A673 (cell line): Measurements from ENCODE around the gene TLR1. TPM values are rescaled to one million over a fixed set of nuclear protein-coding genes. Genes with fewer than 3 reads are reported as not detected.
A peak's percentile ranks its signal among the peaks of the same experiment; 100 is the strongest.

ENCODE experiments used
- Bru-seq: library from RNA; stranded (reverse); fragments of 400-500 nt; gene quantifications from one replicate; lab custom pipeline; 2021; lab: Mats Ljungman, UMichigan
- BruChase-seq, 2 experiments: library from RNA; stranded (reverse); fragments of 400-500 nt; gene quantifications; one replicate each; lab custom pipeline; 2021; lab: Mats Ljungman, UMichigan
- BruUV-seq: library from RNA; stranded (reverse); fragments of 400-500 nt; replicated peaks from 2 replicates; lab custom pipeline; 2021; lab: Mats Ljungman, UMichigan
- CTCF ChIA-PET: fragments of 300-600 bp; sonication (Branson Sonifier 250); formaldehyde crosslinking; loops from one replicate; lab custom pipeline; 2022; ENCODE audit warnings: antibody characterized with exemption; lab: Charles Lee
- POLR2A ChIA-PET: fragments of 300-600 bp; sonication (Branson Sonifier 250); formaldehyde crosslinking; loops from one replicate; lab custom pipeline; 2022; ENCODE audit warnings: antibody characterized with exemption; ENCODE audit not compliant: low non-redundant PET; lab: Charles Lee
- DNase-seq: peaks from one replicate; pipeline ENCODE4 v3.0.0-alpha.2; 2015; ENCODE audit warnings: low spot score
- H3K27ac ChIP-seq: fragments of 200-600 bp; sonication (generic); 2 replicates; pipeline ENCODE4 v1.5.1; 2016; ENCODE audit warnings: mixed run types, low read depth, mild to moderate bottlenecking, mixed read lengths, antibody characterized with exemption, low read length; ENCODE audit not compliant: poor library complexity, severe bottlenecking
- H3K27me3 ChIP-seq: fragments of 200-600 bp; sonication (generic); replicated peaks from 2 replicates; pipeline ENCODE4 v1.6.1; 2017; ENCODE audit warnings: mixed run types, low read depth, mild to moderate bottlenecking, mixed read lengths, antibody characterized with exemption, low read length; ENCODE audit not compliant: insufficient read depth, poor library complexity
- H3K36me3 ChIP-seq: fragments of 200-600 bp; sonication (generic); 2 replicates; pipeline ENCODE4 v1.6.1; 2016; ENCODE audit warnings: mixed run types, mild to moderate bottlenecking, mixed read lengths, antibody characterized with exemption, low read length; ENCODE audit not compliant: insufficient read depth, poor library complexity, severe bottlenecking
- H3K4me1 ChIP-seq: fragments of 200-600 bp; sonication (generic); 2 replicates; pipeline ENCODE4 v1.6.1; 2017; ENCODE audit warnings: mixed run types, mild to moderate bottlenecking, mixed read lengths, antibody characterized with exemption, low read length; ENCODE audit not compliant: insufficient read depth, poor library complexity, severe bottlenecking
- H3K4me3 ChIP-seq: fragments of 200-600 bp; sonication (generic); 2 replicates; pipeline ENCODE4 v1.5.1; 2016; ENCODE audit warnings: low read depth, mixed run types, mild to moderate bottlenecking, mixed read lengths, low read length; ENCODE audit not compliant: poor library complexity, severe bottlenecking
- H3K9me3 ChIP-seq: fragments of 200-600 bp; sonication (generic); 2 replicates; pipeline ENCODE4 v1.6.1; 2016; ENCODE audit warnings: mixed run types, low read depth, mild to moderate bottlenecking, mixed read lengths, antibody characterized with exemption, low read length; ENCODE audit not compliant: poor library complexity, severe bottlenecking
- EZH2 ChIP-seq: fragments of 200-600 bp; sonication (generic); IDR thresholded peaks from 2 replicates; pipeline ENCODE4 v1.6.1; 2017; ENCODE audit warnings: borderline replicate concordance, low read depth, mild to moderate bottlenecking, mixed read lengths, antibody characterized with exemption, low read length; ENCODE audit not compliant: poor library complexity, severe bottlenecking
- intact Hi-C: fragments of 100-400 bp; cut with micrococcal nuclease; formaldehyde crosslinking; loops from one replicate; pipeline ENCODE4 v1.10.0; 2022; ENCODE audit not compliant: unreplicated experiment
- long read RNA-seq: library from polyadenylated mRNA; stranded (forward); transcript quantifications from one replicate; pipeline ENCODE4 v2.0.0, GENCODE V29; 2022
- total RNA-seq: library from RNA; stranded (reverse); gene quantifications from 2 replicates; pipeline ENCODE4 v1.2.3, GENCODE V29; 2021
- TF ChIP-seq, protein P1 (sequence below): fragments of 300-800, 200-600 bp; sonication (generic); conservative IDR thresholded peaks from 2 replicates; pipeline ENCODE4 v1.5.1; 2017; ENCODE audit warnings: low read depth, mild to moderate bottlenecking, antibody characterized with exemption, low read length, moderate library complexity, mixed read lengths

Gene TLR1, protein sequence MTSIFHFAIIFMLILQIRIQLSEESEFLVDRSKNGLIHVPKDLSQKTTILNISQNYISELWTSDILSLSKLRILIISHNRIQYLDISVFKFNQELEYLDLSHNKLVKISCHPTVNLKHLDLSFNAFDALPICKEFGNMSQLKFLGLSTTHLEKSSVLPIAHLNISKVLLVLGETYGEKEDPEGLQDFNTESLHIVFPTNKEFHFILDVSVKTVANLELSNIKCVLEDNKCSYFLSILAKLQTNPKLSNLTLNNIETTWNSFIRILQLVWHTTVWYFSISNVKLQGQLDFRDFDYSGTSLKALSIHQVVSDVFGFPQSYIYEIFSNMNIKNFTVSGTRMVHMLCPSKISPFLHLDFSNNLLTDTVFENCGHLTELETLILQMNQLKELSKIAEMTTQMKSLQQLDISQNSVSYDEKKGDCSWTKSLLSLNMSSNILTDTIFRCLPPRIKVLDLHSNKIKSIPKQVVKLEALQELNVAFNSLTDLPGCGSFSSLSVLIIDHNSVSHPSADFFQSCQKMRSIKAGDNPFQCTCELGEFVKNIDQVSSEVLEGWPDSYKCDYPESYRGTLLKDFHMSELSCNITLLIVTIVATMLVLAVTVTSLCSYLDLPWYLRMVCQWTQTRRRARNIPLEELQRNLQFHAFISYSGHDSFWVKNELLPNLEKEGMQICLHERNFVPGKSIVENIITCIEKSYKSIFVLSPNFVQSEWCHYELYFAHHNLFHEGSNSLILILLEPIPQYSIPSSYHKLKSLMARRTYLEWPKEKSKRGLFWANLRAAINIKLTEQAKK
- total RNA-seq (0.15 and 0.37 TPM in 2 replicates), Bru-seq, nascent RNA (percentile 22 among the genes with signal in this experiment), BruChase-seq, experiment 1, labeled RNA remaining after a 2-hour chase (percentile 29 among the genes with signal in this experiment), BruChase-seq, experiment 2, labeled RNA remaining after a 6-hour chase (percentile 20 among the genes with signal in this experiment)
- long read RNA-seq, result 0 reads

DNA sequence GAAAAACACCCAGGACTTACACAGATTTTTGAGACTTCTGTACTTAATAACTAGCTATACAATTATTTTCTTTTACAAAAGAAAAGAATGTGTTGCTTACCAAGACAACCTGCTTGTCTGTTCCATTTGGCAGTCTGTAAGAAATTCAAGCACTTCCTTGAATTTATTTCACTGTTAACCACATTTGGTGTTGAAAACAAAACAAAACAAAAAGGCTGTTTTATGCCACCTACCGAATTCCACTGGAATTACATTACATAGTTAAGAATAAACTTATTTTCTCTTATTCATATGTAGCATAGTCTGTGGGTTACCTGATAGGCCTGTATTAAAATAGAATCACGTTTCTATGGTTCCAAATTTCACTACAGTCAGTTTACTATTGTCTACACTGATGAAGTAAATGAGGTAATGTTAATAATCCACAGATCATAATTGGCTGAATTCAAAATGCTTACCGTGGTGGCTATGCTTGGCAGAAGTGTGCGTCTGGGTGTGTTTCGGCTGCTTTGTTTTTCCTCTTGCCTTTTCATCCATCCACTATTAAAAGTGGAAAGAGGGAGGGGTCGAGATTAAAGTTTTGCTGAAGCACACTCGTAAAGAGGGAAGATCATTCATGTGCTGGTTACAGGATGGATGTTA is at the start of gene TLR1:
TSS of gene TLR1 (minus strand) at position 138 of the 642 bp plus-strand sequence. CDS start 5,960 bp downstream, outside the sequence.
- no peaks in the 10 kb centered on the region for H3K36me3 ChIP-seq
- TF ChIP-seq, protein P1, sequence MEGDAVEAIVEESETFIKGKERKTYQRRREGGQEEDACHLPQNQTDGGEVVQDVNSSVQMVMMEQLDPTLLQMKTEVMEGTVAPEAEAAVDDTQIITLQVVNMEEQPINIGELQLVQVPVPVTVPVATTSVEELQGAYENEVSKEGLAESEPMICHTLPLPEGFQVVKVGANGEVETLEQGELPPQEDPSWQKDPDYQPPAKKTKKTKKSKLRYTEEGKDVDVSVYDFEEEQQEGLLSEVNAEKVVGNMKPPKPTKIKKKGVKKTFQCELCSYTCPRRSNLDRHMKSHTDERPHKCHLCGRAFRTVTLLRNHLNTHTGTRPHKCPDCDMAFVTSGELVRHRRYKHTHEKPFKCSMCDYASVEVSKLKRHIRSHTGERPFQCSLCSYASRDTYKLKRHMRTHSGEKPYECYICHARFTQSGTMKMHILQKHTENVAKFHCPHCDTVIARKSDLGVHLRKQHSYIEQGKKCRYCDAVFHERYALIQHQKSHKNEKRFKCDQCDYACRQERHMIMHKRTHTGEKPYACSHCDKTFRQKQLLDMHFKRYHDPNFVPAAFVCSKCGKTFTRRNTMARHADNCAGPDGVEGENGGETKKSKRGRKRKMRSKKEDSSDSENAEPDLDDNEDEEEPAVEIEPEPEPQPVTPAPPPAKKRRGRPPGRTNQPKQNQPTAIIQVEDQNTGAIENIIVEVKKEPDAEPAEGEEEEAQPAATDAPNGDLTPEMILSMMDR, result peak; percentile 64
- no peak for TF ChIP-seq EZH2
- BruUV-seq, result no TSS peak
- POLR2A ChIA-PET, result no interaction called here
- no peaks in the 10 kb centered on the region for H3K4me1 ChIP-seq
- H3K4me3 ChIP-seq, result no peak within 1 kb of the TSS
- no peak within 1 kb of the TSS for H3K27ac ChIP-seq
- peak; percentile 46 for DNase-seq
- intact Hi-C loops, result no loop called here
- CTCF ChIA-PET, result no interaction called here
- no peaks in the 10 kb centered on the region for H3K9me3 ChIP-seq
- no peaks in the 10 kb centered on the region for H3K27me3 ChIP-seq

DNA sequence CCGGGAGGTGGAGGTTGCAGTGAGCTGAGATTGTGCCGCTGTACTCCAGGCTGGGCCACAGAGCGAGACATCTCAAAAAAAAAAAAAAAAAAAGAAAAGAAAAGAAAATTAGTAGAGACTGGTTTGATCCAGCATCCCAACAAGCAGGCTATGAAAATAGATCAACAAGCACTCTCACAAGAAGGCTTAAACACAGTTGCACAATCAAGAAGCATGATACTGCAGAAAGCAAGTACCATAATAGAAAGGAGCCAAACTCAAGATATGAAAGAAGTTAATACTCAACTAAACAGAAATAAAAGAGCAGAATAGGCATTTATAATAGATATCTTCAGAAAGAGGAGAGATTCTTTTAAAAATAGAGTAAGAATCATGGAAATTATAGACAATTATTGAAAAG is 41.4 kb upstream of the TLR1 start:
- Histone ChIP-seq H3K4me1 (no peaks in the 10 kb centered on the region), H3K4me3 (no peak overlapping the region), H3K9me3 (no peaks in the 10 kb centered on the region), H3K27me3 (no peaks in the 10 kb centered on the region), H3K36me3 (no peaks in the 10 kb centered on the region), H3K27ac (no peak overlapping the region)
- ChIA-PET CTCF (interaction anchor here (0.6 kb wide), 1 partner anchor 780 kb away, joined by 3 read pairs; no protein-coding TSS in a partner anchor), POLR2A (no interaction called here)
- DNase-seq, result no peak
- no TSS peak for BruUV-seq
- intact Hi-C loops, result no loop called here
- TF ChIP-seq, protein P1, result no peak
- no peak for TF ChIP-seq EZH2

DNA sequence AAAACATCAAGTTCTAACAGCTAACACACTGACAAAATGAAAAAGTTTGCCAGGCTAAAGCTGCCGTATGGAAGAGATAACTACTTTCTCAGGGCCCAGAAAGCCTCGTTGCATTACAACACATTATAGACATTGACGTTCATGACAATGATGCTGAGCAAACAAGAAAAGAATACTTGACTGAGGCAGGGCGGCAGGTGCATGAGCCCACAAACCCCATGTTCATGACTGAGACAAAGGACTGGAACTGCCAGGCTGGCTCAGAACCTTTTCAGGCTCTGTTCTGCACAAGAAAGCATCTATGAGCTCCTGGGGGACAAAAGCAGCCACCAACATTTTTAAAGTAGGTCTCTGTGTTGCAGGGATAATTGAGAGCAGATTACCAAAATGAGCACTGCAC is 38.4 kb upstream of the TLR1 start:
- Histone ChIP-seq H3K4me3 (no peak overlapping the region), H3K9me3 (no peaks in the 10 kb centered on the region), H3K27me3 (no peaks in the 10 kb centered on the region), H3K27ac (no peak overlapping the region), H3K4me1 (no peaks in the 10 kb centered on the region), H3K36me3 (no peaks in the 10 kb centered on the region)
- intact Hi-C loops, result no loop called here
- ChIA-PET POLR2A (no interaction called here), CTCF (no interaction called here)
- no peak for TF ChIP-seq EZH2
- no TSS peak for BruUV-seq
- no peak for DNase-seq
